DMS79 (cell line): ENCODE data around the gene DNM3.

ENCODE experiments used
- DNase-seq: peaks from one replicate; lab custom pipeline; 2025; lab: John Stamatoyannopoulos, UW

Gene DNM3

DNA sequence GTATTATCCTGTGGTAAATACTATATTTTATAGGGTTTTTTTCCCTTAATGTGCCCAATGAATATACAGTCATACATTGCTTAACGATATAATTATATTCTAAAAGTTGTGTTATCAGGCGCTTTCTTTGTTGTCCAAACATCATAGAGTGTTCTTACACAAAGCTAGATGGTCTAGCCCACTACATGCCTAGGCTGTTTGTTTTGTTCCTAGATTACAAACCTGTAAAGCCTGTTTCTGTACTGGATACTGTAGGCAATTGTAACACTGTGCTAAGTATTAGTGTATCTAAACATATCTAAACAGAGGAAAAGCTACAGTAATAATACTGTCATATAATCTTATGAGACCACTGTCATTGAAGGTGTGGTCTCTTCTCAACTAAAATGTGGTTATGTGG lies 336.6 kb downstream of the DNM3 start:
- DNase-seq: no peak

DNA sequence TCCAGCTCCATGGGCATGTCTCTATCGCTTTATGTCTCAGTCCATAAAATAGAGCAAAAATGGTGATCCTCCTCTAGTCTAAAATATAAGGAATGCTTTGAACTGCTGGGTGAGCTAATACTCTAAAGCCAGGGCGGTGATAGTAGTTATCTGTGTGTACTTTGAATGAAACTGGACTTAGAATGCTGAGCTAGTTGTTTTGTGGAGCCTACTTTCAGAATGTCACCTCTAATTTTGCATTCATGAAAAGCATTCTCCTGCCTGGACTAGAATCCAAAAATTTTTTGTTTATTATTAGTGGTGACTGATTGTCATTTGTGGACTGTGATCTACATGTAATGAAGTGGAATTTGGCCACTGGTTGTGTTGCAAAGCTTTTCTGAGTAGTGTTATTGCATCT lies 337.6 kb downstream of the DNM3 start:
- no peak for DNase-seq

DNA sequence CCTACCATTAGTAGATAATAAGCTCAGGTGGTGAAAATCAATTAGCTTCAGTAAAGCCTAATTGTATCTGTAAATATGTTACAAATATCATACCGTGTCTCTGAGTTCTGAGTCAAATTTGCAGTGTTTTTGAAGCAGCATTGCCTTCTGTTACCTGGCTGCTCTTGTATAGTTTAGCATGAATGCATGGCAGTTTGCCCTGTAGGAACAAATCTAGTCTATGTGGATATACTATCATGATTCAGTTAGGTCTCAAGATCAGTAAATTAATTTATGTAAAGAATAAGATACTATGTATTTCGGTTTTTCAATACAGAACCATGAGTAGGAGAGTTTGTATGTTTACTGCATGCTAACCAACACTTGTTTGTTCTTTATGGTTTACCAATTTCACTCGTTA lies 338.6 kb downstream of the DNM3 start:
- no peak for DNase-seq

DNA sequence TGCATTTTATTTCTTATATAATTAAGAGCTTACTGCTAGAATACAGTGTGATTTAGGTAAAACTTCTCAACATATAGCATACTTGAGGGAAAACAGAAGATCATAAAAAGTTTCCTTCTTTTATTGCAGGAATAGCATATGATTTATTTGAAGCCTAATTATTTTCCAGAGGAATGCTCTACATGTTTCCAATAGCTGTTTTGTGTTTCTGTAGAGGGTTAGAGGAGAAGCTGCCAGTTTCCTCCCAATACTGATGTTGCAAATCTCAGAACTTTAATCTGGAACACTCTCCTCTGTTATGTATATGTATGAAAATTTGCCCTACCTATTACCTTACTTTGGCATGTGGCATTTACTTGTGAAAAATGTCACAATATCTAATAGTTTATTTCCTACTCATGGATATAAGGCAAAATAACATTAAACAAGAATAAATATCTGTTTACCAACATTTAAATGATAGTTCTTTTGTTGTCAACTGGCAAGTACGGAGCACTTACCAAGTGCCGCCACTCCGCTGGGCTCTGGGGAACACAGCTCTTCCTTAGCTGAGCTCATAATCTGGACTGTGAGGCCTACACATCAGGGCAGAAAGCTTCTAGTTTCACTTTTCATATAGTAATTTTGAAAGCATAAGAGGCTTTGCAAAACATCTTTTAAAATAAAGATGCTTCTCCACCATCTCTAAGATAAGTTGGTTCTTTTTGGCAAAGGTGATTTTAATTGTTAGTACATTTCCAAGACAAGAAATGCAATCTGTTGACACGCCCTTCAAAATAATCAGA lies 339.4 kb downstream of the DNM3 start:
- no peak for DNase-seq

DNA sequence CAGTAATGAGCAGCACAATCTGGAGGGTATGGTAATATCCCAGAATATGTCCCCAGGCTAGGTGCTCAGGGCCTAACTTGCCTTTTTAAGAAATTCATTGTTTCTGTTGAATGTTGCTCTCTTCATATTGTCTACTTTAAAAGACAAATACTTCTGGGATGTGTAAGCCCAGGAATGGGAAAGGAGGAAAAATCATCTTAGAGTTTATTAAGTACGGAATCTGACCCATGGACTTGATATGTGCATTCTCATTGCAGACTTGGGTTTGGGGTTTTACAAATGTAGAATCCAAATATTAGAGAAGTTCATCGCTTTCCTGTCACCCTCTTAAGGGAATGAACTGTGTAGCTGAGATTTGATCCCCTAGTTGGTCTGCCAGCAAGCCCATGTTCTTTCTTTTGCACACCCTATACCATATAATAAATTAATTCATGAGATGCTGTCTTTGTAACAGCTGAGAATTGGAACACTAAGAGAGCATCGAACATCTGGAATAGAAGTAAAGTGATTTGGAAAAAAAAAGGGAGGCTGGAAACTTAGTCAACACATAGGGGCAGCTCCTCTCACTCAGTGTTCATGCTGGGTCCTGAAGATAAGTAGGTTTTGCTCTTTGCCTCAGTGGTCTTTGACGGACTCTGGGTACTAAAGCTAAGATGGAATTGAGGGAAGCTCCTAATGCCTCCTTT lies 343.4 kb downstream of the DNM3 start:
- no peak for DNase-seq

DNA sequence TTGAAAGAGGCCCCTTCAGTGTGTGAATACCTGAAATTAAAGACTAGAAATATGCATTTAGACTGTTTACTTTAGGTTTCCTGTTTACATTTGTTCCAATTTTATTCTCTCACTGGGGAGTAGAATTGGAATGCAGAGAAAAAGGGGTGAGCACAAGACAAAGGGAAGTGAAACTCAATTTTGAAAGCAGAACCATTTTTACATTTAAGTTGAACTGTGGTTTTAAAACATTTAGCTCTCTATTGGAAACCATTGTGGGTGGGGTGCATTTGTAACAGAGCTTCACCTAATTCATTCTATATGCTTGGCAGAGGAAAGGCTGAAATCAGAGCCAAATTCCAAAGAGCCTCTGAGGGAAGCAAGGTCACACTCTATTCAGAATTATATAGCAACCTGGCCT lies 343.9 kb downstream of the DNM3 start:
- no peak for DNase-seq

DNA sequence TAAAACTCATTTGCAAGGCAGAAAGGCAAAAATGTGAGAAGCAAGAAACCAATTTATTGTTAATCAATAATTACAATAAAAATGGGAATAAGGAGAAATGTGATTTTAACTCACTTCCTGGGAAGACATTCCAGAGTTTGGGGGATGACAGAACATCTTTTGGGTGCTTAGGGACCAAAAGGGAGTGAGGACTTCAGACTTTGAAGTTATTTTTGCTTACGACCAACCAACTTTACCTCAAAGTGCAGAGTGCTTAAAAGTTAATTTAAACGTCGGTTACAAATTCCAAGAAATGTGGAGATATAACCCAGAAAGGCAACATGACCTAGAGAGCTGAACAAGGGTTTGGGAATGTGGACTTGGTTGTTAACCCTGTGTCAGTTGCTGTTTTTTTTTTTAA lies 344.7 kb downstream of the DNM3 start:
- DNase-seq: no peak

DNA sequence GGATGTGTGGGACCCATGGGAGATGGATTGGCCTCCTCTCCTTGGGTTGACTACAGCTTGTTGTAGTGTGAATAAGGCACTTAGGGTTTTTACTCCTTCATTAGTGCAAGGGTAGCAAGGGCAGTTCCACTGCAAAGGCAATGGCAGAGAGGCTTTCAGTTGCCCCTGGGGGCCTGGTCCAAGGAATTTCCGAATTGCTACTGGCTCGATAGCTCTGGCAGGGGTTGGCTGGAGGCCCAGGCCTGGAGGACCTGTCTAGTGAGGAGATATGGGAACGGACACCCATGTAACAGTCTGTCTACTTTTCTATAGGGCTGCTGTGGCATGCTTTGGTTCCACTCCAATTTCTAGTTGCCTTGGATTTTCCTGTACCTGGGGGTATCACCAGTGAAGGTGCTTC lies 360.3 kb downstream of the DNM3 start:
- no peak for DNase-seq

DNA sequence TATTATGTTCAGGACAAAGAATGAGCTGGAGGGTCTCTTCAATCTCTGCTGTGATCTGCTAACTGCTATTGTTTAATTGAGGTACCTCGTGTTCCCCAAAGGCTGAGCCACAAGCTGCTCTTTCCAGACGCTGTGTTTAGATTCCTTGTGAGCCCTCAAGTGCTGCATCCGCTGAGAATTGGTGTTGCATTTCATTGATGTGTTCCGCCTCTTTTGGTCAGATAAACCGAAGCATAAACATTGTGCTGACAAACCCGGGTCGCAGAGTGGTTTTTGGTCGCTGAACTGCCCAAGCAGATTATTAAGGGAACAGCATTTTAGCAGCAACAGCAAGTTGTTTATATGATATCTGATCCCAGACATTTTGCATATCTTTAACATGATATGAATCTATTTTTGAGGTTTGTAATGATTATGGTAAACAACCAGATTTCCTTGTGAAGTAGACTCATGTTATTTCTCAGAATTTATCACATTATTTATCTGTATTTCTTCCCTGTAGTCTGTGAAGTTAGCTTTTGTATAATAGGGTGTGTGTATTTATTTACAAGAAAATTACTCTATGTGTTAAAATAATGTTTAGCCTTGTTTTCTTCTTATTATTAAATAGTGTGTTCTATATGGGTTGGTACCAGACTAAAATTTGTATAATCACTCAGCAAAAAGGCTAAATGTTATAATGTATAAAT lies 362.0 kb downstream of the DNM3 start:
- no peak for DNase-seq

DNA sequence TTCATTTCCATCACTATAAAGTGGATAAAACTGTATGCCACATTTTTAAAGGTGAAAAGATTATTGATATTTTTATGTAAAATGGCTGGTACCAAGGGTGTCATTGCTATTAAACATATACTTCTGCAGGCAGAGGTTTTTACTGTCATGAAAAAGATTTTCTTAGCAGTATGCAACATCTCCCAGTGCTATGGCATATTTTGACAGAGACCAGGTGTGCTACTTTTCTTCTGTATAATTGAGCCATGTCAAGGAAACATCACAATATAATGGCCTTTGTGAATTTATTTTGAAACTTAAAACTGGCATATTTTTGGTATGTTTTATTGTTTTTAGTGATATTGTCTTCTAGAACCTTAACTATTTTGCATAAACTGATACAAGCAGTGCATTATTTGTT lies 362.6 kb downstream of the DNM3 start:
- DNase-seq: no peak

DNA sequence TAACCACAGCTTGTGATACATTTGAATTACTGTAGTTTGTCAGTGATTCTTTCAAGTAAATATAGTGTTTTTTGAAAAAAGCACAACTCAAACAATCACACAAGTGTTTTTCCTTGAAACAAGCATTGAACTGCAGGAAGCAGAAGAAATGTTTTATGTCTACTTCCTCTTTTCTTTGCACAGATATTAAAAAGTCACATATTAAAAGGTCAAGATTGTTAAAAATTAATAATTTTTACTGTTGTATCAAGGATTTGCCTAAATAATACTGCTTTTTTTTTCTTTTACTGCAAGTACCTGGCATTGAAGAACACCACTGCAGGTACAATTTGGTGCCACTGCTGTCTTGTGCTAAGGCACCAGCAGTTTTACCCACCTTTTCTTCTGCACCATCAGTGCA lies 365.0 kb downstream of the DNM3 start:
- DNase-seq: no peak

DNA sequence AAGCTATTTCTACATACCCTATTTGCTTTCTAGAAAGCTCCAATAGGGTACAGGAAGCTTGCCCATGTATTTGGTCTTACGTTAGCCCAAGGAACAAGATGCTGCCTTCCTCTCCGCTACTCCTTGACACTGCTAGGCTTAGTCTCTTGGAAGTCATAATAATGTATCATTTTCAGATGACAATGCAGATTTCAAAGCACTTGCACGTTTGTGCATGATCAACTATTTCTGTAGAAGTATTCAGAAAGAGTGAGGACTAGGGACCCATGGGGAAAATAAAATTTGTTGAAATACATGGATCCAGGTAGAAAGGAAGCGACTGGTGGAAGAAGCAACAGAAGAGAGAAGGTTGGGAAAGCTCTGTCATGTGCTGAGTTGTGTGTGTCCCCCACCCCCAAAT lies 367.3 kb downstream of the DNM3 start:
- DNase-seq: no peak

DNA sequence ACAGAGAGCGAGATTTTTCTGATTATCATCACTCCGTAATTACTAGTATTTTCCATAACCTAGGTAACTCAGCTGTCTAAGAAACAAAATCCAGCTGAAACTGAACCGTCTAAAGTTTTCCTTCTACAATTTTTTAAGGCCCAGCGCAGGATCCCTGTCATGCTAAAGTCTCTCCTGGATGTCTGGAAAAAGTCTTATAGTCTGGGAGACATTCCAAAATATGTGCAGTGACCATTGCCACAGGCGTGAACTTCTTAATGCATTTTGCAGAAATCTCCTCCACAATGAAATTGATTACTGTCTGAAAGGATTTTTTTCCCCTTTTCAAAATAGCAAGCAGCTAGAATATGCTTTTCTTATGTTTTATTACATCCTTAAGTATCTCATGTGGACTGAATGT lies 369.9 kb downstream of the DNM3 start:
- no peak for DNase-seq

DNA sequence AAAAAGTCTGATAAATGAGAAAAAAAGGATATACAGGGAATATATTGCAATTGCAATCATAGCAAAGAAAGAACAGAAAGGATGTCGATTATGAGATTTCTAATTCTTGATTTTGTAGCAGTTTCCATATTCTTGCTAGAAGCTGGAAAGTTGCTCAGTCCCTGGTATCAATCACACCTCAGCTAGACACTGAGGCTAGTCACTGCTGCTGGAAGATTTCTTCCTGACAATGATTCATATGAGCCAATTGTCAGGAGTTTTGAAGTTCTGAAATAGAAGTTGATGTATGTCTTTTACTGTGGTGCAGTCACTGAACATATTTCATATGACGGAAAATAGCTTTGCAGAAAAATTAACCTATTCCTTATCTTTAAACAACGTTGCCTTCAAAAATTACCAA lies 370.8 kb downstream of the DNM3 start:
- no peak for DNase-seq

DNA sequence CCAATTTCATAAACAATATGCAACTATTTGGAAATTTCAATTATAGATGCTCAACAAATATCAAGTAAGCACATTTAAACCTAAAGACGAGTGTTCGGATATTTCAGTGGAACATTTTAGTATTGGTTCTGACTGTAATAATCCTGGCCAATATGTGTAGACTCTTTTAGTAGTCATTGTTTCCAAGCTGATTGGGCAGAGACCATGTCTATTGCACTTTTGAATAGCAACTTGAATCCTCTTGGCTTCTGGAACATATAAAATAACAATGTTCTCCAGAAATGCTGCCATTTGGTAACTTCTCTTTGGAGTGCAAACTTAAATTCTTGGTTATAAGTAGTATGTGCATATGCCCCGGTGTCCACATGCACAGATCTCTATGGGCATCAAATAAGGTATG lies 373.7 kb downstream of the DNM3 start:
- no peak for DNase-seq

DNA sequence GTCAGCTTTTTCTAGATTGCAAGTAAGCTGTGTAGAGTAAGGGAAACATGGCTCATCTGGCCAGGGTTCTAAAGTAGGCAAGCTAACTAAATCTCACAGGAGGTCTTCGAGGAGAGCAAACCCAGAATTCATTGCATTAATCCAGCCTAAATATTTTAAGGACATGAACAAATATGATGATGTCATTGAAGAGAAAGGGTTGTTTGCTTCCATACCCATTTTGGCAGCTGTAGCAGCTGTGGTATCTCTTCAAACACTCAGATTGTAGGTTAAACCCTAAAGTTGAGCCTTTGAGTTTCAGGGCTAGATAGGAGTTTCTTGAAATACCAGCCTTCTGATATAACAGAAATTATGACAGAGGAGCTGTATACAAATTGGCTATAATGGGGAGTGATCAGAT lies 378.7 kb downstream of the DNM3 start:
- no peak for DNase-seq

DNA sequence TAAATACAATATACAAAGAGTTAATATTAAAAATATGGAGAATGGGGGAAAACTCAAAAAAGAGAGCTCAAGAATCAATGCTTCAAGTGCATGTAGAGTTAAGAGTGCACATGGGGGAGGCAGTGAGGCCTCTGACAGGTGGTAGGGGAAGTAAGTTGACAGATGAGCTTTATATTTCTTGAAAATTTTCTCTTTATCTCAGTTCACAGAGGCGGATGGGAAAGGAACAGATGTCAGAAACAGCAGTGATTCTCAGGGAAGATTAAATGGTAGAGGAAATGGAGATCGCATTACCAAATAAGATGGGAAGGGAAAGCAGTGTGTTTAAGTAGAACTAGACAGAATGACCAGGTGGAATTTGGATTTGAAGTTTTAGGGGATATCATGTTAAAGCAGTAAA lies 379.1 kb downstream of the DNM3 start:
- DNase-seq: no peak

DNA sequence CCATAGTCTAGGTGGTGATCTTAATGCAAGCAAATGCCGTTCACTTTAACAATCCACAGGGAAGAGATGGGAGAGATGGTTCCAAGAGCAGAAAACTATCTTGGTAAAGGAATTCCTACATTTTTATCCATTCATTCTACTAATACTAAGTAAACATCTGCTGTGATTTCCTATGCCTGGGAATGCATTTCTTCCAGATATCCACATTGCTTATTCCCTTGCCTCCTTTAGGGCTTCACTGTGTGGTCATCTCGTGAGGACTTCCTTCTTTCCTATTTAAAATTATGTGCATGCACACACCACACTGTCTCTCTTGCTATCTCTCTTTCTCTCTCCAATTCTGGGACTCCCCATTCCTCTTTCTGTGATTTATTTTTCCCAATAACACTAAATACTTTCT lies 380.1 kb downstream of the DNM3 start:
- no peak for DNase-seq

DNA sequence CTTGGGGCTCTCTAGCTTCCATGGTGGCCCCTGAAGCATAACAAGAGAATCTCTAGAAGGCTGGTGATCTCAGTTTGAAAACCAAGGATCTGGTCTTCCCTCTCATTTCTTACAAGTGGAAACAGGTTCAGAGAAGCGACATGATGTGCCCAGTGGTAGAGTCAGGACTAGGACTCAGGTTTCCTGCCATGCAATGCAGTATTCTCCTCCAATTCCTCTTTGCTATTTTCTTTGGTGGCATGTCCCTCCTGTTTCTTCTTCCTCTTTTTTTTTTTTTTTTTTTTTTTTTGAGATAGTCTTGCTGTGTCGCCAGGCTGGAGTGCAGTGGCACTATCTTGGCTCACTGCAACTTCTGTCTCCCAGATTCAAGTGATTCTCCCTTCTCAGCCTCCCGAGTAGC lies 383.6 kb downstream of the DNM3 start:
- no peak for DNase-seq

DNA sequence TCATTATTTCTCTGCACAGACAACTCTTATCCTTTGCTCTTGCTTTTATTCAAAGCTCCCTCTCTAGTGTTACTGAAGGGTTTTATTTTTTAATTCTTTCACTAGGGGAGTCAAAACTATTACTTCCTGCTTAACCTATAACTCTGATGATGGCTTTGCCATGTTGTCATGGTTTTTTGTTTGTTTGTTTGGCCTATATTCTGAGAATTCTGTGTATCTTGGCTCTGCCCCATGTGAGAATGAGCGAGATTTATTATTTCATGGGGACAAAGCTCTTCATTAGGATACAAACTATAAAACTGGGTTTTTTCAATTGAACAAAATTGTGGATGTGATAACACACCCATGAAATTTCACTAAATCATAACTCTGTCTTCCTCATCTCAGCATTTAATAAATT lies 388.6 kb downstream of the DNM3 start:
- DNase-seq: no peak

DNA sequence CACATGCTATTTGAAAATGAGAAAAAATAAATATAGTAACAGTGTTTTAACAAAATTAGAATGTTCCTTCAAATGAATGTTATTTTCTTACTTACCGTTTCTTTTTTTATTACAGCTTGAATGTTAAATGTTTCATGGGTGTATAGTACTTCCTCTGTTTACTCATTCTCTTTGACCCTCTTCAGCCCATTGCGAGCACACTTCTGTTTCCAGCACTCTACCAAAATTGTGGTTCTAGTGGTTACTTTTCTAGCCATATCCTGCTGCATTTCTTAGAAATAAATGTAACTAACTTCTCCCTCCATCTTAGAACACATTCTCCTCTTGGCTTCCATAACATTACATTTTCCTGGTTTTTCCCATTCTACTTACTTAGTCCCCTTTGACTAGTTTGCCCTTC lies 389.2 kb downstream of the DNM3 start:
- no peak for DNase-seq

DNA sequence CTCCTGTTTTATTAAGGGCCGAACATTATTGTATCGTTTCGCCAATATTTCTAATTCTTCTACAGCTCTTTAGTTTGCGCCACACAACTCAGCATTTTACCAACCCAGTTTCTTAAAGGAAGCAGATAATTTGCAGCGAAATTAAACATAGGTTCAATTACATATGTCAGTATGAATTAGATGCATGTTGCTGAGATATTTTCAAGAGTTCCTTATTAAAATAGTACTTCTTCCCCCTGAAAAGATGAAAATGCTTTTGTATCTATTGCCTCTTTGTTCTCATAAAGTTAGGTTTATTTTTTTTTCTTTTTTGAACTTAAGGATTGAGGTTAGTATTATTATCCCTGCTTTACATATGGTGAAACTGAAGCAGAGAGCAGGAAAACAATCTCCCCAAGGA lies 395.7 kb downstream of the DNM3 start:
- DNase-seq: no peak

DNA sequence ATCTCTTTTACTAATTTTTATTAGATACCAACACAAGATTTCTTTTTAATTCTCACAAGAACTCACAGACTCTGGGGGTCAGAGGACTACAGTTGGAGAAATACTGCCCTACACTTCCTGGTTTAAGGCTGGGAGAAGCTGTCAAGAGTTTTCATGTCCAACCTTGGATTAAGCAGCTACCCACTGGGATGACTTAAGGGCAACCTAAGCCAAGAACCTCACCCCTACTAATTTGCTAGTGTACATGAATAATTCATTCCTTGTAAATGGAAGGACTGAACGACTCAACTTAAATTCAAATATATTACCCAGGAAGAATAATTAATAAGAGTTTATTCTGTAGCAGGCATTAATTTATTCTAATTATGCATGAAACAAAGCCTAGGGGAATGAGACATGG lies 396.9 kb downstream of the DNM3 start:
- no peak for DNase-seq
